A673 (cell line): Measurements from ENCODE around the gene UBL5. TPM values are rescaled to one million over a fixed set of nuclear protein-coding genes. Genes with fewer than 3 reads are reported as not detected.
"Not testable (repeated sequence)": the region's sequence is repeated elsewhere in the genome, so short reads cannot be mapped to it uniquely, and the experiment has no call there.

Source experiments
- BruUV-seq: library from RNA; stranded (reverse); fragments of 400-500 nt; replicated peaks from 2 replicates; lab custom pipeline; 2021; lab: Mats Ljungman, UMichigan
- CTCF ChIA-PET: fragments of 300-600 bp; sonication (Branson Sonifier 250); formaldehyde crosslinking; loops from one replicate; lab custom pipeline; 2022; ENCODE audit warnings: antibody characterized with exemption; lab: Charles Lee
- POLR2A ChIA-PET: fragments of 300-600 bp; sonication (Branson Sonifier 250); formaldehyde crosslinking; loops from one replicate; lab custom pipeline; 2022; ENCODE audit warnings: antibody characterized with exemption; ENCODE audit not compliant: low non-redundant PET; lab: Charles Lee
- DNase-seq: peaks from one replicate; pipeline ENCODE4 v3.0.0-alpha.2; 2015; ENCODE audit warnings: low spot score
- H3K27ac ChIP-seq: fragments of 200-600 bp; sonication (generic); 2 replicates; pipeline ENCODE4 v1.5.1; 2016; ENCODE audit warnings: mixed run types, low read depth, mild to moderate bottlenecking, mixed read lengths, antibody characterized with exemption, low read length; ENCODE audit not compliant: poor library complexity, severe bottlenecking
- H3K27me3 ChIP-seq: fragments of 200-600 bp; sonication (generic); replicated peaks from 2 replicates; pipeline ENCODE4 v1.6.1; 2017; ENCODE audit warnings: mixed run types, low read depth, mild to moderate bottlenecking, mixed read lengths, antibody characterized with exemption, low read length; ENCODE audit not compliant: insufficient read depth, poor library complexity
- H3K36me3 ChIP-seq: fragments of 200-600 bp; sonication (generic); 2 replicates; pipeline ENCODE4 v1.6.1; 2016; ENCODE audit warnings: mixed run types, mild to moderate bottlenecking, mixed read lengths, antibody characterized with exemption, low read length; ENCODE audit not compliant: insufficient read depth, poor library complexity, severe bottlenecking
- H3K4me1 ChIP-seq: fragments of 200-600 bp; sonication (generic); 2 replicates; pipeline ENCODE4 v1.6.1; 2017; ENCODE audit warnings: mixed run types, mild to moderate bottlenecking, mixed read lengths, antibody characterized with exemption, low read length; ENCODE audit not compliant: insufficient read depth, poor library complexity, severe bottlenecking
- H3K4me3 ChIP-seq: fragments of 200-600 bp; sonication (generic); 2 replicates; pipeline ENCODE4 v1.5.1; 2016; ENCODE audit warnings: low read depth, mixed run types, mild to moderate bottlenecking, mixed read lengths, low read length; ENCODE audit not compliant: poor library complexity, severe bottlenecking
- H3K9me3 ChIP-seq: fragments of 200-600 bp; sonication (generic); 2 replicates; pipeline ENCODE4 v1.6.1; 2016; ENCODE audit warnings: mixed run types, low read depth, mild to moderate bottlenecking, mixed read lengths, antibody characterized with exemption, low read length; ENCODE audit not compliant: poor library complexity, severe bottlenecking
- CTCF ChIP-seq: fragments of 300-800, 200-600 bp; sonication (generic); conservative IDR thresholded peaks from 2 replicates; pipeline ENCODE4 v1.5.1; 2017; ENCODE audit warnings: low read depth, mild to moderate bottlenecking, antibody characterized with exemption, low read length, moderate library complexity, mixed read lengths
- EZH2 ChIP-seq: fragments of 200-600 bp; sonication (generic); IDR thresholded peaks from 2 replicates; pipeline ENCODE4 v1.6.1; 2017; ENCODE audit warnings: borderline replicate concordance, low read depth, mild to moderate bottlenecking, mixed read lengths, antibody characterized with exemption, low read length; ENCODE audit not compliant: poor library complexity, severe bottlenecking
- intact Hi-C: fragments of 100-400 bp; cut with micrococcal nuclease; formaldehyde crosslinking; loops from one replicate; pipeline ENCODE4 v1.10.0; 2022; ENCODE audit not compliant: unreplicated experiment
- total RNA-seq: library from RNA; stranded (reverse); gene quantifications from 2 replicates; pipeline ENCODE4 v1.2.3, GENCODE V29; 2021

The UBL5 gene
- total RNA-seq, 1 experiment from 2014 or later, result 383 TPM

- CTCF ChIA-PET, result no interaction called here
- no peak overlapping the region for H3K27ac ChIP-seq
- H3K4me1 ChIP-seq, result no peaks in the 10 kb centered on the region
- no peak for DNase-seq
- intact Hi-C loops, result no loop called here
- no peak overlapping the region for H3K4me3 ChIP-seq
- peaks cover 41% of the 10 kb centered on the region for H3K36me3 ChIP-seq
- no peaks in the 10 kb centered on the region for H3K27me3 ChIP-seq
- no peaks in the 10 kb centered on the region for H3K9me3 ChIP-seq
- no peak for TF ChIP-seq EZH2
- no peak for TF ChIP-seq CTCF
- BruUV-seq, result no TSS peak
- POLR2A ChIA-PET, result no interaction called here
These were observed 10.6 kb downstream of the UBL5 start for GRCh38 chr19:9838324-9838723.

GRCh38 chr19:9839415-9839814 lies 11.7 kb downstream of the UBL5 start:
- no peak overlapping the region for H3K27ac ChIP-seq
- no peaks in the 10 kb centered on the region for H3K4me1 ChIP-seq
- H3K27me3 ChIP-seq, result no peaks in the 10 kb centered on the region
- TF ChIP-seq EZH2, result no peak
- TF ChIP-seq CTCF, result no peak
- H3K36me3 ChIP-seq, result peaks cover 52% of the 10 kb centered on the region
- no peak overlapping the region for H3K4me3 ChIP-seq
- no peak for DNase-seq
- BruUV-seq, result no TSS peak
- POLR2A ChIA-PET, result no interaction called here
- no peaks in the 10 kb centered on the region for H3K9me3 ChIP-seq
- CTCF ChIA-PET, result no interaction called here
- intact Hi-C loops, result no loop called here

DNA sequence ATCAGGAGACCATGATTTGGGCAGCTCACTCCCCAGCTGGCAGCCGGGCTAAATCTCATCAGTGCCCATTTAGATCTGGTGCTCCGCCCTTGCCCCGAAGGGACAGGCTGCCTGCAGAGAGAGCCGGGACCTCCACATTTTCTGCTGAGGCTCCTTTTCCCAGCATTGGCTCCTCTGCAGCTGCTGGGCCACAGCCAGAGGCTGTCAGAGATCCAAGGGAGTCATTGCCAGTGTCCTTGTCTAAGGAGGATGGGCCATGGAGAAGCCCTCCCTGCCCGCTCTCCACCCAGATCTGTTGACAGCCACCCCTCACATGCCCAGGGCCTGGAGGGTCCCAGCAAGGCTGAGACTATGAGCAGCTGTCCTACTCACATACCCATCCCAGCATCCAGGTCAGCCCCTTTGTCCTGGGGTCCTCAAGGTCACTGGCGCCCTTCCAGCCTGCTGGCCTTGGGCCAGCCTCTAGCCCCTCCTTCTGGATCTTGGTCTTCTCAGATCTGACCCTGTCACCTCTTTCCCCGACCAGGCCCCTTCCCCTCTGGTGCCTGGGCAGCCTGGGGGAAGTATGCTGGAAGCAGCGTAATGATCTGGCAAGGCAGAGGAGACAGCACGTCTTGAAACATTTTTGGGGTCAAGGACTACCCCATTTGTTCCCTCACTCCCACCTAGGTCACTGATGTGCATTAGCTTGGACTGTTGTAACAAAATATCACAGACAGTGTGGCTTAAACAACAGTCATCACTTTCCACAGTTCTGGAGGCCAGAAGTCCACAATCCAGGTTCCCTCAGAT lies 15.3 kb downstream of the UBL5 start:
- DNase-seq, result no peak
- no peaks in the 10 kb centered on the region for H3K27me3 ChIP-seq
- no TSS peak for BruUV-seq
- peaks cover 3% of the 10 kb centered on the region for H3K4me1 ChIP-seq
- TF ChIP-seq EZH2 (no peak), CTCF (no peak)
- POLR2A ChIA-PET, result no interaction called here
- CTCF ChIA-PET, result interaction anchor here (0.5 kb wide), 1 partner anchor 155 kb away, joined by 3 read pairs; no protein-coding TSS in a partner anchor
- intact Hi-C loops, result no loop called here
- peaks cover 55% of the 10 kb centered on the region for H3K36me3 ChIP-seq
- H3K4me3 ChIP-seq, result no peak overlapping the region
- H3K27ac ChIP-seq, result no peak overlapping the region
- no peaks in the 10 kb centered on the region for H3K9me3 ChIP-seq

- H3K4me1 ChIP-seq, POLR2A ChIA-PET, intact Hi-C loops, H3K4me3 ChIP-seq, BruUV-seq, H3K9me3 ChIP-seq, H3K27me3 ChIP-seq, DNase-seq, CTCF ChIA-PET, H3K27ac ChIP-seq: not testable (repeated sequence)
- H3K36me3 ChIP-seq, result peaks cover 48% of the 10 kb centered on the region
These were observed 16.0 kb downstream of the UBL5 start for GRCh38 chr19:9843626-9844273.
